HG03432 (cell line): ENCODE results near the gene PADI6.

Experiments used
- ATAC-seq: cut with Tn5 transposase; IDR thresholded peaks from one replicate; pipeline ENCODE4 v1.9.1; 2021; ENCODE audit warnings: mild to moderate bottlenecking, moderate library complexity; ENCODE audit not compliant: unreplicated experiment

PADI6 gene

DNA sequence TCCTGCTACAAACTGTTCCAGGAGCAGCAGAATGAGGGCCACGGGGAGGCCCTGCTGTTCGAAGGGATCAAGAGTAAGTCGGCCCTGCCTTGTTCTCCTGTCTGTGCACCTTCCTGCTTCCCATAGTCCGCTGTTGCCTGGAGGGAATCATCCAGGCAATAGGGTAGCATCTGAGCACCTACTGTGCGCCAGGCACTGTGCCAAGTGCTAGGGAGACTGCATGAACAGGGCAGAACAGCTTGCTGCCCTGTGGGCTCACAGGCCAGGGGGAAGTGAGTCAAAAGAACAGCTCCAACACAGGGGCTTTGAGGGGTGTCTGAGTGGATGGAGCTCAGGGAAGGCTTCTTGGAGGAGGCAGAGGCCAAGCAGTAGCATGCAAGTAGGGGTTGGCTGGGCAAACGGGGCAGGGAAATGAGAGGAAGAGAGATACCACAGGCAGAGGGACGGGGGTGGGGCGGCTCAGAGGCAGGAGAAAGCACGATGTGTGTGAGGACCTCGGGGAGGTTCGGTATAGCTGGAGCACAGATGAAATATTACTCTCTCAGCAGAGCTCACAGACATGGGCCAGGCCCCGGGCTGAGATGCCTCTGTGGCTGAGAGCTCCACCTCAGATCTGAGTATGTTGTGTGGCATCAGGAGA is 15.5 kb upstream of the PADI6 start:
- no peak for ATAC-seq

DNA sequence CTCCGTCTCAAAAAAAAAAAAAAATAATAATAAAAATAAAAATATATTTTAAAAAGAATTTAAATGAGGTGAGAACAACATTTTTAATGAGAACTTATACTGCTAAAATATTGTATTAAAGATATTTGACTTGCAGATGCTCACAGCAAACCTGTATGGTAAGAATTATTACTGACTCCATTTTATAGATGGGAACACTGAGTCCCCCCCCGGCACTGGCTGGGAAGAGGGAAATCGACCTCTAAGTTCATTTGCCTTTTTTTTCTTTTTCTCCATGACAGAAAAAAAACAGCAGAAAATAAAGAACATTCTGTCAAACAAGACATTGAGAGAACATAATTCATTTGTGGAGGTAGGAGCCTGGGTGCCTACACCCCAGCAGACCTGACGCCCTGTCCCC is 13.4 kb upstream of the PADI6 start:
- no peak for ATAC-seq

DNA sequence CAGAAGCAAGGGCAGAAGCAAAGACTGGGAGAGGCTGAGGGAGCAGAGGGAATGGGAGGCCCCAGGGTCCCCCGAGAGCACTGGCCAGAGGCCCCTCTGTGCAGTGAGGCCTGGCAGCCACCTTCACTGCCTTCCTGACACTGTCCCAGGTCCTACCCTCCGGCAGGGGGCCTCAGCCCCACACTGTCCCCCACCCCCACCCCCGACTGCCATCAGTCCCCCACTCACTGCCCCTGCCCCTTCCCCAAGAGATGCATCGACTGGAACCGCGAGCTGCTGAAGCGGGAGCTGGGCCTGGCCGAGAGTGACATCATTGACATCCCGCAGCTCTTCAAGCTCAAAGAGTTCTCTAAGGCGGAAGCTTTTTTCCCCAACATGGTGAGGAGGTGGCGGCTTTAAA is 13.0 kb upstream of the PADI6 start:
- ATAC-seq: no peak

DNA sequence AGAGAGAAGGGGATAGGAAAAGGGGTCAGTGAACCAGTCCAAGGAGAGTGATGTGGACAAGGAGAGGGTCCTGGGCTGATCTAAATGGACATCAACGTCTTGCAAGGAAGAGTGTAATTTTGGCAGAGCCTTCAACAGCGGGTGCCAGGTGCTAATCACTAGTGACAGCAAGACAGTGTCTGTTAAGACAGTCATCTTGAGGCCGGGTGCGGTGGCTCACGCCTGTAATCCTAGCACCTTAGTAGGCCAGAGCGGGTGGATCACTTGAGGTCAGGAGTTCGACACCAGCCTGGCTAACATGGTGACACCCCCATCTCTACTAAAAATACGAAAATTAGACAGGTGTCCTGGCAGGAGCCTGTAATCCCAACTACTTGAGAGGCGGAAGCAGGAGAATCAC is 12.2 kb upstream of the PADI6 start:
- no peak for ATAC-seq

DNA sequence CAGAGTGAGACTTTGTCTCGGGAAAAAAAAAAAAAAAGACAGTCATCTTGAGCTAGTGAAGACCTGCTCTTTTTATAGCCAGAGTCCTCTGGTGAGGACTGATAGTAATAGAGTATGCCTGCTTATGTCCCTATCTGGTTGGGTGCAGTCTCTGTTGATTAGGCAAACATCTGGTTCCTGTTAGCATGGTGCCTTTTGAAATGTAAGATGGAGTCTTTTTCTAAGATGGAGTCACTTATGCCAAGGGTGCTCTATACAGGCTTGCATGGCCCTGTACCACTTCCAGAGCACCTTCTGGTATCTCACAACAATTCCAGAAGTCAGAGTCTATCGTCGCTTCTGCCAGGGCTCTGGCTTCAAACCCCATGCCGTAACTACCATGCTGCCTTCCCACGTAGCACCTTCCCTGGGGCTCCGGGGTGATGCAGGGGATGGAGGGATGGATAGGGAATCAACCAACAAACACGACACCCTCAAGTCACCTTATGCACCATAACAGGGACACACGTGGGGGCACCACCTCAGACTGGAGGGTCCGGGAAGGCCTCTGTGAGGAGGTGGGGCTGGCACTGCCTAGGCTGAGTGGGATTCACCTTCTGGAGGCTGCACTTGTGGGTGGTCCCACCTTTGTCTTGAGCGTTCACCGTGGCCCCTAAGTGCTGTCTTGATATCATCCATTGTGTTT is 11.6 kb upstream of the PADI6 start:
- no peak for ATAC-seq

DNA sequence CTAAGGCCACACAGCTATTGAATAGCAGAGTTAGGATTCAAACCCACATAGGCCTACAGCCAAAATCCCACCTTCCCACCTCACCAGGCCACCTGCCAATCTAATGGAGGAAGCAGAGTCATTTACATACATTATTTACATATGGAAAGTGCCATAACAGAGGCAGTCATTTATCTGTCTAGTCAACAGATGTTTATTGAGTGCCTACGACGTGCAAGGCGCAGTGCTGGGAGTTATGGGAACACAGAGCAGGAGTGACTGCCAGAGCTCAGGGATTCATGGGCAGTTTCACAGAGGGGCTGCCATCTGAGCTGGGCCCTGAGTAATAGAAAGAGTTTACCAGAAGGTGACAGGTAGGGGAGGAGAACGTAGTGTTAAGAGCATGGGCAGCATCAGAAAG is 10.3 kb upstream of the PADI6 start:
- no peak for ATAC-seq

DNA sequence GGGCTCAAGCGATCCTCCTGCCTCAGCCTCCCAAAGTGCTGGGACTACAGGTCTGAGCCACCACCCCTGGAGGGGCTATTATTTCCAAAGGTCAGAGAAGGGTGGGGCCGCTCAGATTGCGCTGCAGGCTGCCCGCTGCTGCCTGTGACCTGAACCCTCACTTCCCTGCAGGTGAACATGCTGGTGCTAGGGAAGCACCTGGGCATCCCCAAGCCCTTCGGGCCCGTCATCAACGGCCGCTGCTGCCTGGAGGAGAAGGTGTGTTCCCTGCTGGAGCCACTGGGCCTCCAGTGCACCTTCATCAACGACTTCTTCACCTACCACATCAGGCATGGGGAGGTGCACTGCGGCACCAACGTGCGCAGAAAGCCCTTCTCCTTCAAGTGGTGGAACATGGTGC is 8.6 kb upstream of the PADI6 start:
- ATAC-seq: no peak

DNA sequence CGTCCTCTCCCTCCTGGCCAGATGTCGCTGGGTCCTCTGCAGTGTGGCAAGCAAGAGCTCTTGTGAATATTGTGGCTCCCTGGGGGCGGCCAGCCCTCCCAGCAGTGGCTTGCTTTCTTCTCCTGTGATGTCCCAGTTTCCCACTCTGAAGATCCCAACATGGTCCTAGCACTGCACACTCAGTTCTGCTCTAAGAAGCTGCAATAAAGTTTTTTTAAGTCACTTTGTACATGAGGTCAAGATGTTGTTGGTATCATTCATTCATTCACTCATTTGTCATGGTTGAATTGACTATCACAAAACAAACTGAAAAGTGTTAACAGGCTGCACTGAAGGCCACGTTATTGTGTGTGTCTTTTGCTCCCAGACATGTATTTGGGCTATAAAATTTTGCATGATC is 8.2 kb upstream of the PADI6 start:
- ATAC-seq: no peak

DNA sequence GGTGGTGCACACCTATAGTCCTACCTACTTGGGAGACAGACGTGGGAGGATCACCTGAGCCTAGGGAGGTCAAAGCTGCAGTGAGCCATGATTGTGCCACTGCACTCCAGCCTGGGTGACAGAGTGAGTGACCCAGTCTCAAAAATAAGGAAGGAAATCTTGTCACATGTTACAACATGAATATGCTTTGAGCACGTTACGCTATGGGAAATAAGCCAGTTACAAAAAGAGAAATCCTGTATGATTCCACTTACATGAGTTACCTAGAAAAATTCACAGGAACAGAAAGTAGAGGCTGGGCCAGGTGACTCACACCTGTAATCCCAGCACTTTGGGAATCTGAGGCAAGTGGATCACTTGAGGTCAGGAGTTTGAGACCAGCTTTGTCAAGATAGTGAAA is 6.7 kb upstream of the PADI6 start:
- no peak for ATAC-seq

DNA sequence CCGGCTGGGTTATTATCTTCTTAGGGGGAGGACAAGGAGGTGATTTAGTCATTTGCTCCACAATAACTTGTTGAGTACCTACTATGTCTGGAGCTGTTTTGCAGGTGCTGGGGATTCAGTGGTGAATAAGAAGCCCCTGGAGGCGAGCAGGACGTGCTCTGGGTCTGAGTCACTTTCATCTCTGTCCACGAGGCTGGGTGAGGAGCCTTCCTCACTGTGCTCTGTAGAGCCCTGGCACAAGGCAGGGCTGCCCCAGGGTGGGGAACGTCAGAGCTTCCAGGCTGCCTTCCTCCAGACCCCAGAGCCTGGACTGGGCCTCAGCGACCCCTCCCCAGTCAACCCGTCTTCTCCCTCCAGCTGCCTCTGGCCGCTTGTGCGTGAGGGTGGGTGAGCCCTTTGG is 2.5 kb upstream of the PADI6 start:
- ATAC-seq: no peak

DNA sequence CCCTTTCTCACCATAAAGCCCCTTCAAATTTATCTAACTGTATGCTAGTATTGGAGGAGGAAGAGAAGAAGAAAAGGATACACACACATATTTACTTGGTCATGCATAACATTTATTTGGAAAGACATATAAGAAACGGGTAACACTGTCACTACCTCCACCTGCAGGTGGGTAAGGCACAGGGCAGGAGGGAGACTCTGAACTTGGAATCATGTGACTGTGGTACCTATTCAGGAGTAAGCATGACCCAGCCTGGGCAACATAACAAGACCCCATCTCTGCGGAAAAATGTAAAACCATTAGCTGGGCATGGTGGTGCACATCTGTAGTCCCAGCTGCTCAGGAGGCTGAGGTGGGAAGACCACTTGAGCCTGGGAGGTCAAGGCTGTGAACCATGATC is 1.4 kb upstream of the PADI6 start:
- ATAC-seq: no peak

DNA sequence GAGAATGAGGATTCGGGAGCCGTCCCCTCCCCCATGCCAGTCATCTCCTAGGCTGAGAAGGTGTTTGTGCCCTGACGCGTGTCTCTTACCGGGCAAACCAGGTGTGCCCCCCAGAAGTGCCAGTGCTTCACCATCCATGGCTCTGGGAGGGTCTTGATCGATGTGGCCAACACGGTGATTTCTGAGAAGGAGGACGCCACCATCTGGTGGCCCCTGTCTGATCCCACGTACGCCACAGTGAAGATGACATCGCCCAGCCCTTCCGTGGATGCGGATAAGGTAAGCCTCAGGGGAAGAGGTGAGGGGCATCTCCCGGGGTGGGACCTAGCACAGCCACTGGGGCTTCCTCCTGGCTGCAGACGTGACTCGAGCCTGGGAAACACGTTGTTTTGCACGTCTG is 959 bp downstream of the PADI6 start:
- no peak for ATAC-seq

DNA sequence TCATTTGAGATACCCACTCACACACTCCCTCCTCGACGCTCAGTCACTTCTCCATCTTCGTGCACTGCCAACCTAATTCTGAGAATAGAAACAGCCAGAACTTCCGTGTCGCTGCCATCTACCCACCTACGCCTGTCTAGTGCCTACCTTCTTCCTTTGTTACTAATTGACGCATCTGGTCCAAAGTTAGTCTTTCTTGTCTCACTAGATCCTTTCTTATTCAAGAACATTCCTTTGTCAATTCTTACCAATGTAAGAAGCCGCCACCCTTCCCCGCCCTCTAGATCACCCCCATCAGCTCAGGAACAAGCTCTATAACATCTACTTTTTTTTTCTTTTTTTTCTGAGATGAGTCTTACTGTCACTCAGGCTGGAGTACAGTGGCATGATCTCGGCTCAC is 3.7 kb downstream of the PADI6 start:
- no peak for ATAC-seq

DNA sequence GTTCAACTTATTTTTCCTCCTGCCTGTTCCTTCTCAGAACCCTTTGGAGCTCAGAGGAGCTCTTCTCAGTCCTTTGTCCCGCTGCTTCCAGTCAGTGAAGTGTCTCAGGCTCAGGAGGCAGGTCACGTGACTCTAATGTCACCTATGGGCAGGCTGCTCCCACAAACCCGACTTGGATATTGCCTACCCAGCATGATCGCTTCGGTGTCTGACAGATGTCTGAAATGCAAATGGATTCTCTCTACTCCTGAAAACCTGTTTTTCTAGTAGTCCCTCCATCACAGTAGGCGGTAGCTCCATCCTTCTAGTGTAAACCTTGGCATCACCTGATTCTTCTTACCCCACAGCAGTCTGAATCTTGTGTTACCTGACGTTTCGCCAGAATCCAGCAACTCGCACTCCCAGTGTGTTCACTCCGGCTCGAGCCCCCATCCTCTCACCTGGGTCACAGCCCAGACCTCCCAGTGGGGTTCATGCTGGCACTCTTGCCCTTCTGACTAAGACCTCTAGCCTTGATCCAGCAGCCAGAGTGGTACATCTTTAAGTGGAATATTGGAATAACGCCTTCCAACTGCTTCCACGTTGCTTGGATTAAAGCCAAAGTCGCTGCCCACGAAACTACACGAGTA is 5.4 kb downstream of the PADI6 start:
- ATAC-seq: no peak

DNA sequence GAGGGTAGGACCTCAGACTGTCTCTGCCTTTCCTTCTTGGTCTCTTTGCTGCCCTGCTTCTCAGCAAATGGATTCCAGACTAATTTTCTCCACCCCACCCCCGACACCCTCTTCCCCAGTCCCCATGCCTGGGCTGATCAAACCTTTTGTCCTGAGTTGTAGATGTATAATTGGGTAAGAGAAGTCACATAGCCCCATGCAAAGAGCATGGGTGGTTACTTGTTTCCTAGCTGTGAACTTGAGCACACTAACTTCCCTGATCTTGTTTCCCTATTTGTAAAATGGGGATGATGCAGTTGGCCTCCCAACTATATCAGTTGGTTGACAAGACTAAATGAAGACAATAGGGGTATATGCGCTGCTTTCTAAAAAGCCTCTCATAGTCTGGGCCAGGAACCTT is 9.2 kb downstream of the PADI6 start:
- no peak for ATAC-seq

DNA sequence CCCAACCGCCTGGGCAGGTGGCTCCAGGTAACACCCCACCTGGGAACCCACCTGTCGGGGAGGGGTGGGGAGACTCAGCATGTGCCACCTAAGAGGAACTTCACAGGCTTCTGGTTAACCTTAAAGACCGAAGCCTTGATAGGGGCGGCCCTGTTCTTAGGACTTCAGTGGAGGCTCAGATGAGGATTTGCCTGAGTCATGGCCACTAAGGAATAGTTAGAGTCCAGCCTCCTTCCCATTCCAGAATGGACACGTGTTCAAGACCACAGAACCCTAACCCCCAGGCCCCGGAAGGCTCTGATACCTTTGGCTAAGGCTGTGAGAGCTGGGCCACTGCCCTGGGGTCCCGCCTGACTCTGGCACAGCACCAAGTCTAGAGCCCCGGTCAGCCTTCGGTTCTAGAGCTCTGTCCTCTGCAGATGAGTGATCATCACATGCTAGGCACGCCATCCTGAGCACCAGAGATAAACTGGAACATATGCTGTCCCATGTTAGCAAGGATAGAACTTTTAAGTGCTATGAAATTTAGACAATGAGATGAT is 20.3 kb downstream of the PADI6 start:
- ATAC-seq: no peak

DNA sequence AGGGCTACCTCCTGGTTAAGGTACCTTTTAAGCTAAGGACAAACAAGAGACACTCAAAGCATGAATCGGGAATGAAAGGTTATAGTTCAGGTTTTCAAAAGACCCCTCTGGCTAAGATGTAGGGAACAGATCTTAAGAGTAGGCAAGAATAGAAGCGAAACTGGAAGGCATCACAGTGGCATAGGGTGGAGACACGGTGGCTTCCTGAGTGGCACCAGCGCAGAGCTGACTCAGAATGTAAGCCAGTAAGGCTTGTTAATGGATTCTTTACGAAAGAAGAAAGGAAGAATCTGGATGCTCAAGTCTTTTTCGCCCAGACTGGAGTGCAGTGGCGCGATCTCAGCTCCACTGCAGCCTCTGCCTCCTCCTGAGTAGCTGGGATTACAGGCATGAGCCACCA is 21.2 kb downstream of the PADI6 start:
- ATAC-seq: no peak

DNA sequence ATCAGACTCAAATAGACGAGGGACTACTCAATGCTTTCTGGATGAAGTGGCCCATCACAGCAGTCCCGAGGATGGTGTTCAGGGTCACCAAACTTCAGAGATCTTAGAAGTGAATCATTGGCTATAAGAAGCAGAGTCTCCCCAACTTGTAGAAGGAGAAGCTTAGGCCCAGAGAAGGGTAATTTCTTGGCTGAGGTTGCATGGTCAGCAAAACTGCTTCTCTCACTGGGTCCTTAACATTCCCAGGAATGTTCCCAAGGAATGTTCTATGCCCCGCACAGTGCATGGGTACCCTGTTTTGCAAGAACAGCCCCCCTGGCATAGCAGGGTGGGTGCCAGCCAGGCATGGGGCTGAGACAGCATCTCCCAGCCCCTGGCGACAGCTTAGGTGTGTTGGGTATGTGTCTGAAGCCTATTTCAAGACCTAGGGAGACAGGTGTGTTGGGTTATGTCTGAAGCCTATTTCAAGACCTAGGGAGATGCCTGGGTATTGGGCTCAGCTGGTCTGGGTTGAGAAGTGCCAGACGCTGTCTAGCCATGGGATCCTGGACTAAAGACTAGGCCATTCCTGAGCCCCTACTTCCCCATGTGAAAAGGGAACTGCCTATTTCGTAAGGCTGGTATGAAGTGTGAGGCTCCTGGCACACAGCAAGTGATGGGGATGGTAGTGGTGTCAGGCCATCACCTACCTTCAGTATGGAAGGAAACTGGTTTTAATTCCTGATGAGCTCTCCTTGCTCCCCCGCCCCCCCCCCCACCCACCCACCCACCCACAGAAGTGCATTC is 26.1 kb downstream of the PADI6 start:
- no peak for ATAC-seq

DNA sequence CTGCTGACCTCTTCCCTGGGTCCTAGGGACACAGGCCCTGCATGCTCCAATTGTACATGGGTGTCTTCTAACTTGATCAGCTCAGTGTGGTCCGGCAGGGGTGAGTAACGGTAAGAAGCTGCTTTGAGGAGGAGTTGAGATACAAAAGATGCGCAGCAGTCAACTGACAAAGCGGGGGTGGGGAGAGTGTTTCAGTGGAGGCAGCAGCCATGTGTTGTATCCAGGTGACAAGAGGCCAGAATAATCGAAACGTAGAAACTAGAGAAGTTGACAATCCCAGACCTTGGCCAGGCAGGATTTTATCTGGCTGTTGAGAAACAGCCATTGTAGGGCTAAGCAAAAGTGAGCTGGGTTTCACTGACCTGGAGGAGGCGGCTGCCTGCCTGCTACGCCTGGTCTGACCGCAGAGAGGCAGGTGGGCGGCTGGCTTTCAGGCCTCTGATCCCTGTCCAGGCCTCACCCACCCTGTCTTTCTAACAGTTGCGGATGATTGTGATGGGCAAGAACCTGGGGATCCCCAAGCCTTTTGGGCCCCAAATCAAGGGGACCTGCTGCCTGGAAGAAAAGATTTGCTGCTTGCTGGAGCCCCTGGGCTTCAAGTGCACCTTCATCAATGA is 28.8 kb downstream of the PADI6 start:
- ATAC-seq: no peak

DNA sequence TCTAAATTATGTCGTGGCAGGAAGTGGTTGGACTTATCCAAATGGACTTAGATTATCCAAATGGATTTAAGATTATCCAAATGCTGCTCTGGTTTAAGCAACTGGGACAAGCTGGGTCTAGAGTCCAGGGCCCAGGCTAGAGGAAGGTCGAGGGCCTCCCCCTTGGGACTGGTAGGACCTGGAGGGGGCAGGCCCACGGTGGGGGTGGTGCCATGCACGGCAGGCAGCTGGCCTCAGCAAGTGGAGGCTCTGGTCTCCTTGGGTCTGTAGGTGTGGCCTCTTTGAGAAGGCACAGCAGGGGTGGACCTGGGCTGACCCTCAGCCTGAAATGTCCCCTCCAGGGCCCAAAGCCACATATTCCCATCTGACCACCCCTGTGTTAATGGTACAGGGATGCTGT is 29.8 kb downstream of the PADI6 start:
- no peak for ATAC-seq

DNA sequence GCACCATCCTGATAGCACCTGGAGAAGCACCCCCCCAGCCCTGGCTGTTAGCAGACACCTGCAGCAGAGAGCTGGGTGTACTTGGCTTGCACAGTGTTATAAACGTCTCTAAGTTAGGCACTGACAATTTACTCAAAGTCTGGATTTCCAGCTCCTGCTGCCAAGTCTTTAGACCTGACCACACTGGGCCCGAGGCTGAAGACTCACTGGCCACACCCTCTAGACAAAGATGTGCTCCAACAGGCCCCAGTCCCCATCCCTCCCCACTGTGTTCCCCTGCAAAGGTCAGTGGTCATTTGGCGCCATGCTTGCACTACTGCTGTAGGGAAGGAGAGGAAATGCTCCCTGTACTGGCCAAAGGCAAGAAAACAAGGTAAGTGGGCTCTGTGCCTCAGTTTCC is 31.1 kb downstream of the PADI6 start:
- ATAC-seq: no peak
